ENCODE results near the gene ZBTB34. TPM values are rescaled to one million over a fixed set of nuclear protein-coding genes. Genes with fewer than 3 reads are reported as not detected.
A peak's percentile ranks its signal among the peaks of the same experiment; 100 is the strongest.
"Not testable (repeated sequence)": the region's sequence is repeated elsewhere in the genome, so short reads cannot be mapped to it uniquely, and the experiment has no call there.

The ZBTB34 gene
- 10 to 100 TPM; 10.5 to 12.4 TPM for total RNA-seq
- 1 to 10 TPM; 2.1 to 2.3 TPM for polyA plus RNA-seq
- long read RNA-seq, donor 1, full-length matches to known transcripts, result 3 of 3 reads
- long read RNA-seq, donor 1, partial matches to known transcripts, result 0 of 3 reads
- long read RNA-seq, donor 1, other reads (novel, unspliced or antisense), result 0 of 3 reads
- long read RNA-seq, donor 2, full-length matches to known transcripts, result 4 of 4 reads
- long read RNA-seq, donor 2, partial matches to known transcripts, result 0 of 4 reads
- long read RNA-seq, donor 2, other reads (novel, unspliced or antisense), result 0 of 4 reads

- DNase-seq (peak; percentile 72 to 88), ATAC-seq (ENCODE audit: low FRiP score) (peak; percentile 87)
- H3K27me3 ChIP-seq (ENCODE audit: control insufficient read depth in 1 of 2, insufficient read depth in 2 of 2, low read length in 1 of 2), result no peaks in the 10 kb centered on the region
- H3K4me3 ChIP-seq (ENCODE audit: low read length in 2 of 2), result peak within 1 kb of the TSS; percentile 71 to 95
- H3K4me1 ChIP-seq (ENCODE audit: control insufficient read depth in 1 of 2, insufficient read depth in 2 of 2, low read length in 2 of 2), result peaks cover 2 to 11% of the 10 kb centered on the region in 2 donors
- peak within 1 kb of the TSS in 1 of 2 donors; percentile 58 for H3K27ac ChIP-seq (ENCODE audit: low read depth in 1 of 2, low read length in 2 of 2)
- WGBS, 2 donors, result 1 to 2% methylated on average over 51 to 67 of the region's 67 CpGs
- H3K36me3 ChIP-seq (ENCODE audit: control insufficient read depth in 1 of 2, insufficient read depth in 2 of 2, low read length in 1 of 2), result no peaks in the 10 kb centered on the region
- H3K9me3 ChIP-seq (ENCODE audit: control insufficient read depth, low read length), result no peaks in the 10 kb centered on the region
- intact Hi-C loops (cut with DNase I), result no loop called here
Observed at GRCh38 chr9:126860077-126860756, at the start of gene ZBTB34. ZBTB34 (plus strand) TSS chr9:126860639; CDS start chr9:126879400, 18,761 bp downstream.

GRCh38 chr9:126813072-126813471 lies 47.4 kb upstream of the ZBTB34 start:
- intact Hi-C loops (cut with DNase I), result no loop called here
- Histone ChIP-seq H3K27me3 (ENCODE audit: control insufficient read depth in 1 of 2, insufficient read depth in 2 of 2, low read length in 1 of 2) (no peaks in the 10 kb centered on the region), H3K36me3 (ENCODE audit: control insufficient read depth in 1 of 2, insufficient read depth in 2 of 2, low read length in 1 of 2) (peaks cover 2 to 7% of the 10 kb centered on the region in 2 donors), H3K4me3 (ENCODE audit: low read length in 2 of 2) (no peak overlapping the region), H3K27ac (ENCODE audit: low read depth in 1 of 2, low read length in 2 of 2) (no peak overlapping the region), H3K9me3 (ENCODE audit: control insufficient read depth, low read length) (no peaks in the 10 kb centered on the region), H3K4me1 (ENCODE audit: control insufficient read depth in 1 of 2, insufficient read depth in 2 of 2, low read length in 2 of 2) (peaks cover 0 to 4% of the 10 kb centered on the region in 2 donors)
- ATAC-seq (ENCODE audit: low FRiP score) (no peak), DNase-seq (no peak)
- 92% methylated on average over 11 of the region's 11 CpGs for WGBS, 2 donors

GRCh38 chr9:126814091-126814490 lies 46.3 kb upstream of the ZBTB34 start:
- intact Hi-C loops (cut with DNase I), result no loop called here
- Histone ChIP-seq H3K4me1 (ENCODE audit: control insufficient read depth in 1 of 2, insufficient read depth in 2 of 2, low read length in 2 of 2) (peaks cover 0 to 4% of the 10 kb centered on the region in 2 donors), H3K36me3 (ENCODE audit: control insufficient read depth in 1 of 2, insufficient read depth in 2 of 2, low read length in 1 of 2) (peaks cover 2 to 7% of the 10 kb centered on the region in 2 donors), H3K4me3 (ENCODE audit: low read length in 2 of 2) (no peak overlapping the region), H3K27ac (ENCODE audit: low read depth in 1 of 2, low read length in 2 of 2) (no peak overlapping the region), H3K9me3 (ENCODE audit: control insufficient read depth, low read length) (peaks cover 2% of the 10 kb centered on the region), H3K27me3 (ENCODE audit: control insufficient read depth in 1 of 2, insufficient read depth in 2 of 2, low read length in 1 of 2) (no peaks in the 10 kb centered on the region)
- ATAC-seq (ENCODE audit: low FRiP score) (no peak), DNase-seq (no peak)

GRCh38 chr9:126817615-126818014 lies 42.8 kb upstream of the ZBTB34 start:
- H3K9me3 ChIP-seq (ENCODE audit: control insufficient read depth, low read length); DNase-seq; H3K36me3 ChIP-seq (ENCODE audit: control insufficient read depth in 1 of 2, insufficient read depth in 2 of 2, low read length in 1 of 2); H3K27ac ChIP-seq (ENCODE audit: low read depth in 1 of 2, low read length in 2 of 2); H3K4me1 ChIP-seq (ENCODE audit: control insufficient read depth in 1 of 2, insufficient read depth in 2 of 2, low read length in 2 of 2); ATAC-seq (ENCODE audit: low FRiP score); H3K4me3 ChIP-seq (ENCODE audit: low read length in 2 of 2); intact Hi-C loops (cut with DNase I); H3K27me3 ChIP-seq (ENCODE audit: control insufficient read depth in 1 of 2, insufficient read depth in 2 of 2, low read length in 1 of 2): not testable (repeated sequence)
- WGBS, 2 donors, result 98% methylated on average over 7 of the region's 7 CpGs

GRCh38 chr9:126818482-126818881 lies 42.0 kb upstream of the ZBTB34 start:
- peaks cover 2% of the 10 kb centered on the region for H3K9me3 ChIP-seq (ENCODE audit: control insufficient read depth, low read length)
- intact Hi-C loops (cut with DNase I), result no loop called here
- no peak overlapping the region for H3K27ac ChIP-seq (ENCODE audit: low read depth in 1 of 2, low read length in 2 of 2)
- H3K36me3 ChIP-seq (ENCODE audit: control insufficient read depth in 1 of 2, insufficient read depth in 2 of 2, low read length in 1 of 2), result no peaks in the 10 kb centered on the region
- H3K4me1 ChIP-seq (ENCODE audit: control insufficient read depth in 1 of 2, insufficient read depth in 2 of 2, low read length in 2 of 2), result peaks cover 1 to 4% of the 10 kb centered on the region in 2 donors
- H3K4me3 ChIP-seq (ENCODE audit: low read length in 2 of 2), result no peak overlapping the region
- no peaks in the 10 kb centered on the region for H3K27me3 ChIP-seq (ENCODE audit: control insufficient read depth in 1 of 2, insufficient read depth in 2 of 2, low read length in 1 of 2)
- 98% methylated on average over 5 of the region's 5 CpGs for WGBS, 2 donors
- ATAC-seq (ENCODE audit: low FRiP score) (no peak), DNase-seq (no peak)

- no peak overlapping the region for H3K27ac ChIP-seq (ENCODE audit: low read depth in 1 of 2, low read length in 2 of 2)
- ATAC-seq (ENCODE audit: low FRiP score) (no peak), DNase-seq (no peak)
- 100% methylated on average over 1 of the region's 1 CpG for WGBS, 2 donors
- H3K27me3 ChIP-seq (ENCODE audit: control insufficient read depth in 1 of 2, insufficient read depth in 2 of 2, low read length in 1 of 2), result no peaks in the 10 kb centered on the region
- intact Hi-C loops (cut with DNase I), result no loop called here
- H3K9me3 ChIP-seq (ENCODE audit: control insufficient read depth, low read length), result peaks cover 2% of the 10 kb centered on the region
- peaks cover 1 to 4% of the 10 kb centered on the region in 2 donors for H3K4me1 ChIP-seq (ENCODE audit: control insufficient read depth in 1 of 2, insufficient read depth in 2 of 2, low read length in 2 of 2)
- no peaks in the 10 kb centered on the region for H3K36me3 ChIP-seq (ENCODE audit: control insufficient read depth in 1 of 2, insufficient read depth in 2 of 2, low read length in 1 of 2)
- H3K4me3 ChIP-seq (ENCODE audit: low read length in 2 of 2), result no peak overlapping the region
Observed at GRCh38 chr9:126819482-126819881, 41.0 kb upstream of the ZBTB34 start.

GRCh38 chr9:126822278-126822677 lies 38.2 kb upstream of the ZBTB34 start:
- 3 to 6% methylated on average over 2 of the region's 2 CpGs for WGBS, 2 donors
- Histone ChIP-seq H3K4me1 (ENCODE audit: control insufficient read depth in 1 of 2, insufficient read depth in 2 of 2, low read length in 2 of 2) (peaks cover 0 to 1% of the 10 kb centered on the region in 2 donors), H3K27ac (ENCODE audit: low read depth in 1 of 2, low read length in 2 of 2) (no peak overlapping the region), H3K27me3 (ENCODE audit: control insufficient read depth in 1 of 2, insufficient read depth in 2 of 2, low read length in 1 of 2) (no peaks in the 10 kb centered on the region), H3K36me3 (ENCODE audit: control insufficient read depth in 1 of 2, insufficient read depth in 2 of 2, low read length in 1 of 2) (no peaks in the 10 kb centered on the region), H3K4me3 (ENCODE audit: low read length in 2 of 2) (no peak overlapping the region), H3K9me3 (ENCODE audit: control insufficient read depth, low read length) (peaks cover 2% of the 10 kb centered on the region)
- ATAC-seq (ENCODE audit: low FRiP score), result no peak
- DNase-seq, result no peak
- intact Hi-C loops (cut with DNase I), result no loop called here

GRCh38 chr9:126822873-126823272 lies 37.6 kb upstream of the ZBTB34 start:
- Histone ChIP-seq H3K27me3 (ENCODE audit: control insufficient read depth in 1 of 2, insufficient read depth in 2 of 2, low read length in 1 of 2) (no peaks in the 10 kb centered on the region), H3K4me3 (ENCODE audit: low read length in 2 of 2) (no peak overlapping the region), H3K4me1 (ENCODE audit: control insufficient read depth in 1 of 2, insufficient read depth in 2 of 2, low read length in 2 of 2) (peaks cover 0 to 1% of the 10 kb centered on the region in 2 donors), H3K27ac (ENCODE audit: low read depth in 1 of 2, low read length in 2 of 2) (no peak overlapping the region), H3K36me3 (ENCODE audit: control insufficient read depth in 1 of 2, insufficient read depth in 2 of 2, low read length in 1 of 2) (no peaks in the 10 kb centered on the region), H3K9me3 (ENCODE audit: control insufficient read depth, low read length) (peaks cover 2% of the 10 kb centered on the region)
- intact Hi-C loops (cut with DNase I), result no loop called here
- ATAC-seq (ENCODE audit: low FRiP score), result no peak
- 98 to 100% methylated on average over 1 of the region's 1 CpG for WGBS, 2 donors
- DNase-seq, result no peak

- intact Hi-C loops (cut with DNase I); H3K36me3 ChIP-seq (ENCODE audit: control insufficient read depth in 1 of 2, insufficient read depth in 2 of 2, low read length in 1 of 2); H3K4me3 ChIP-seq (ENCODE audit: low read length in 2 of 2); H3K4me1 ChIP-seq (ENCODE audit: control insufficient read depth in 1 of 2, insufficient read depth in 2 of 2, low read length in 2 of 2); H3K27ac ChIP-seq (ENCODE audit: low read depth in 1 of 2, low read length in 2 of 2); ATAC-seq (ENCODE audit: low FRiP score); H3K27me3 ChIP-seq (ENCODE audit: control insufficient read depth in 1 of 2, insufficient read depth in 2 of 2, low read length in 1 of 2); H3K9me3 ChIP-seq (ENCODE audit: control insufficient read depth, low read length); DNase-seq: not testable (repeated sequence)
- WGBS, 2 donors, result 96% methylated on average over 7 of the region's 7 CpGs
Observed at GRCh38 chr9:126824052-126824451, 36.4 kb upstream of the ZBTB34 start.

Data from aorta (tissue), 5 donors.